ENCODE data around the gene NASP.
A peak's percentile ranks its signal among the peaks of the same experiment; 100 is the strongest.

Gene NASP

DNA sequence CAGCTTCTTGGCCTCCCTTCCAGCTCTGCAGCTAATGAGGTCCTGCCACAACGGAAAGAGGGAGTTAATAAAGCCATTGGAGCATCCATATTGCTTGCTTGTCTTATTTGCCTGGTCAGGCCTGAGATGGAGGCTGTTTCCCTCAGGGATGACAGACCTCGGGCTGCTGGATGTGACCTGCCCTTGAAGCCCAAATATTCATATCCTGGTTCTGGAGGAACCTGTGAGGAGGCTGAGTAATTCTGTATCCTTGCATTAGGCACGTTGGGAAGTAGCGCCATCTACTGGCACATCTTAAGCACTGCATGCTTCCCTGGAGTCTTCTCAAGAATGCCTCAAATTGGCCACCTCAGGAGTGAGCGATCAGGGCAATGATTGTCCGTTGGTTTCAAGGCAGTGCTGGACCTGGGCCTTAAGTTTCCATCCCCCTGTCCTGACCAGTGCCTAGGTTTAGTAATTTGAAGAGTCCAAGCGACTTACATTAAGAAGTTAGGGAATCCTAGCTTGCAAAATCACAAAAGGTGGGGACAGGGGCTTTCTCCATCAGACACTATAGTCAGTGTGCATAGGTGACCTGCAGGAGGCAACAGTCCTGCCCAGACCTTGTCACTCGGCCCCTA, 13.8 kb upstream of the NASP start:
- peak; percentile 51 for FAIRE-seq
- no peak for DNase-seq (ENCODE audit: insufficient read length, low spot score)
- peak; percentile 96 for TF ChIP-seq CTCF (IDR thresholded peaks at IDR 0.05; ENCODE audit: insufficient read depth, missing control alignments)

GRCh38 chr1:45570631-45571030, 13.2 kb upstream of the NASP start:
- DNase-seq (ENCODE audit: insufficient read length, low spot score): no peak
- TF ChIP-seq CTCF (IDR thresholded peaks at IDR 0.05; ENCODE audit: insufficient read depth, missing control alignments): no peak
- no peak for FAIRE-seq

DNA sequence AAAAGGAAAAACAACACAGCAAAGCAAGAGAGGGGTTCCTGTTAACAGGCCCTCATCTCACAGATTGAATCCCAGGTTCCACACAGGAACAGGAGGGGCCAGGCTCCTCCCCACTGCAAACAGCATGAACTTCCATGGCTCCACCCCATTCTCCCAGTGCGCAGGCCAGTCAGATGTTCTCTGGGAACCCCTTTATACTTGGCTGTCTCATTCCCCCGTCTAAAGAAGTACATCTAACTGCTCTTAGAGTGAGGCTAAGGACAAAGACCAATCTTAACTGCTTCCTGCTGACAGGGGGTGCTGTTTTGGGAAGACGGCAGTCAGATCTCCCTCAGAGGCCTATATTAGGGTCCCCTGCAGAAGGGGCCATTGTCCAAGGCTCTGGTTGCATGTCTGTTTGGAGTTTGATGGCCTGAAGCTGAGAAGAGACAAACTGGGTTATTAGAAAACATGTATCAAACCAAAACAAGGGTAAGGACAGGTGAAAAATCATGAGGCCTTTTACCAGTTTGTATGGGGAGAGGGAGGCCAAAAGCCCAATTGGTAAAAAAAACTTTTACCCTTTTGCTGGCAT, 10.5 kb upstream of the NASP start:
- TF ChIP-seq CTCF (IDR thresholded peaks at IDR 0.05; ENCODE audit: insufficient read depth, missing control alignments): no peak
- no peak for DNase-seq (ENCODE audit: insufficient read length, low spot score)
- FAIRE-seq: no peak

DNA sequence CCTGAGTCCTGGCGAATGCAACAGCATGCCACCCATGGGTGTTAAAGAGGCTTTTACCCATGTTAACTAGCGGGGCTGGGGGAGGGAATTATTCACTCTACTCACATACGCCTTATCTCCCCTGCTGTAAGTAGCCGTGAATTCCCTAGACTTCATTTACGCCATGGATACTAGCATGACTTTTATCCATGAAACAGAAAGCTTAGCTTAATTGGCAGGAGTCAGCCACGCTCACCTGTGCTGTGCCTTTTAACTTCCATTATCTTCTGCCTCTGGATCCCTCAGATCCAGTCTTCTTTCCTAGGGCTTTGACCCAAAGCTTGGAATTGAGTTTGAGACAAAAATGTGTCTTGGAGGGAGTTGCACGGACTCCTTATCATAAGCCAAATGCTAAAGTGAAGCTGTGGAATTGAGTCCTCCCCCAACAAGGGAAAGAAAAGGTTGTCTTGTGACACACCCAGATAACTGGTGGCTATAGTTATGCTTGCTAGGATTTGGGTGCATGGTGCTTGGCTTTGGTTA, 9.7 kb upstream of the NASP start:
- DNase-seq (ENCODE audit: insufficient read length, low spot score) (no peak), FAIRE-seq (no peak)
- TF ChIP-seq CTCF (IDR thresholded peaks at IDR 0.05; ENCODE audit: insufficient read depth, missing control alignments): no peak

GRCh38 chr1:45583264-45583665, 576 bp upstream of the NASP start:
- no peak for TF ChIP-seq CTCF (IDR thresholded peaks at IDR 0.05; ENCODE audit: insufficient read depth, missing control alignments)
- FAIRE-seq (no peak), DNase-seq (ENCODE audit: insufficient read length, low spot score) (peak; percentile 84)

DNA sequence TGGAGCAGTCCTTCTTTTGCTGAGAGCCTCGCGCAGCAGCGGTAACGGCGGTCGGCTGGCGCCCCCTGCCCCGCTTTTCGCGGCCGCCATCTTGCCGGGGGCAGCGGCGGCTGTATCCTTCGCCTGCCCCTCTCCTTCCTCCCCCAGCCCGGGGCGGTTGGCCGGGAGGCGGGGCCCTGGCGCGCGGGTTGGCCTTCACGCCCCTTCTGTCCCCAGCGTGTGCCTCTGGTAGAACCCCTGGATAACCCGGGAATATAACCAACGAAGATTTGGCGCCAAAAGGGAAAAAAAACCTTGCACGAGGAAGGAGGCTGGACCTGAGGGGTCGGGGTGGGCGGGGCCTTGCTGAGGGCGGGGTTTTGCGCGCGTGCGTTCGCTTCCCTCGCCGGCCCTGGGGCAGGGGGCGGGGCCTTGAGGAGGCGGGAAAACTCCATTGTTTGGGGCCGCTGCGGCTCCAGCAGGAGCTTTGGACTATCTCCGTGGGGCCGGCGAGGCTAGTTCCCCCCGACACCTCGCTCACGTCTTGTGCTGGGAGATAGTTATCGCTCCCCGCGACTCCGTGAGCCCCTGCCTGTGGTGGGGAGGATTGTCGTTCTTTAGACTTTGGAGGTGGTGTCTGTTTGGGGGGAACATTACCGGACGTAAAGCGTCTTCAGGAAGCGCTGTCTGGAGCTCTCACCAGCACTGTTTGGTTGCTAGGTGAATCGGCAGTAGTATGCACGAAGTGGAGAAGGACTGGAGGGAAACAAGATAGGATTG, 689 bp downstream of the NASP start:
- DNase-seq (ENCODE audit: insufficient read length, low spot score) (peak; percentile 59), FAIRE-seq (no peak)
- TF ChIP-seq CTCF (IDR thresholded peaks at IDR 0.05; ENCODE audit: insufficient read depth, missing control alignments): peak; percentile 10

- DNase-seq (ENCODE audit: insufficient read length, low spot score): no peak
- TF ChIP-seq CTCF (IDR thresholded peaks at IDR 0.05; ENCODE audit: insufficient read depth, missing control alignments): no peak
Observed at GRCh38 chr1:45585110-45585426, 1.2 kb downstream of the NASP start.

More at GRCh38 chr1:45585110-45585426, 1.2 kb downstream of the NASP start:
- FAIRE-seq: no peak

Data from D721Med (cell line).